HepG2 (cell line): ENCODE measurements around the gene MLX. TPM values are rescaled to one million over a fixed set of nuclear protein-coding genes. Genes with fewer than 3 reads are reported as not detected.

Source experiments
- GATA4 ChIP-seq: sonication (generic); IDR thresholded peaks from 2 replicates; pipeline ENCODE4 v1.6.1; 2016; ENCODE audit warnings: antibody characterized with exemption, low read depth, borderline replicate concordance
- KLF11 ChIP-seq: IDR thresholded peaks from 2 replicates; pipeline ENCODE4 v1.6.1; 2016; ENCODE audit warnings: missing compliant biosample characterization
- NCOR1 ChIP-seq: fragments of 200-600 bp; sonication (generic); IDR thresholded peaks from 2 replicates; pipeline ENCODE4 v1.7.0; 2017; ENCODE audit warnings: antibody characterized with exemption, low read length, borderline replicate concordance
- NFYB ChIP-seq: sonication (generic); formaldehyde crosslinking; IDR thresholded peaks from 2 replicates; pipeline ENCODE4 v1.4.0; 2020; ENCODE audit warnings: missing genetic modification reagents
- SIN3A ChIP-seq: IDR thresholded peaks from 2 replicates; pipeline ENCODE4 v1.6.1; 2011; ENCODE audit warnings: low read depth, mild to moderate bottlenecking, control low read depth, low read length, borderline replicate concordance
- ZC3H4 ChIP-seq: sonication (generic); formaldehyde crosslinking; IDR thresholded peaks from 2 replicates; pipeline ENCODE4 v1.4.0; 2020; ENCODE audit warnings: missing genetic modification reagents, borderline replicate concordance
- ZNF20 ChIP-seq: sonication (generic); formaldehyde crosslinking; IDR thresholded peaks from 2 replicates; pipeline ENCODE4 v1.4.0; 2020; ENCODE audit warnings: mild to moderate bottlenecking, moderate library complexity, missing genetic modification reagents
- ZNF205 ChIP-seq: IDR thresholded peaks from 2 replicates; pipeline ENCODE4 v1.6.1; 2018; ENCODE audit warnings: missing biosample characterization, missing genetic modification reagents
- ZNF292 ChIP-seq: sonication (generic); formaldehyde crosslinking; IDR thresholded peaks from 2 replicates; pipeline ENCODE4 v1.8.1; 2022; ENCODE audit warnings: mild to moderate bottlenecking, low read depth, missing genetic modification reagents, borderline replicate concordance
- polyA plus RNA-seq, 8 experiments: library from polyadenylated mRNA; depleted of rRNA in 3 of 8; stranded (reverse) in 7 of 8; unstranded in 1 of 8; fragments of >200 nt; fragmentation: Illumina TruSeq in 4 of 8; extraction: Trizol in 4 of 8; gene quantifications; 2 replicates each; pipeline versions ENCODE4 v1.2.1 to v1.2.3, GENCODE V29; 2011 to 2016; ENCODE audit warnings: low read depth in 4 of 8, missing spikeins in 1 of 8, mixed read lengths in 1 of 8; ENCODE audit not compliant: insufficient read depth in 1 of 8
- total RNA-seq, 5 experiments: library from RNA; depleted of rRNA; stranded (reverse); fragments of >200 nt; fragmentation: Illumina TruSeq; extraction: Trizol; gene quantifications; 2 replicates each; pipeline ENCODE4 v1.2.3, GENCODE V29; 2016; ENCODE audit warnings: low read depth in 1 of 5
- TF ChIP-seq, protein P1 (sequence below), 2 experiments: sonication (generic) in 1 of 2; formaldehyde crosslinking in 1 of 2; IDR thresholded peaks; 2 replicates each; pipeline versions ENCODE4 v1.4.0 to v1.6.1; 2018 to 2020; ENCODE audit warnings: missing genetic modification reagents in 2 of 2, borderline replicate concordance in 1 of 2, low read depth in 1 of 2, mild to moderate bottlenecking in 1 of 2, missing biosample characterization in 1 of 2
- TF ChIP-seq, protein P2 (sequence below): sonication (generic); formaldehyde crosslinking; IDR thresholded peaks from 2 replicates; pipeline ENCODE4 v1.8.1; 2023; ENCODE audit warnings: missing genetic modification reagents, inconsistent platforms, borderline replicate concordance
- TF ChIP-seq, protein P3 (sequence below): IDR thresholded peaks from 2 replicates; pipeline ENCODE4 v1.6.1; 2016
- TF ChIP-seq, protein P4 (sequence below): sonication (generic); formaldehyde crosslinking; IDR thresholded peaks from 2 replicates; pipeline ENCODE4 v1.4.0; 2020; ENCODE audit warnings: mild to moderate bottlenecking, missing genetic modification reagents
- TF ChIP-seq, protein P5 (sequence below): sonication (generic); formaldehyde crosslinking; IDR thresholded peaks from 2 replicates; pipeline ENCODE4 v1.8.1; 2023; ENCODE audit warnings: mild to moderate bottlenecking, missing genetic modification reagents
- TF ChIP-seq, protein P6 (sequence below): sonication (generic); formaldehyde crosslinking; IDR thresholded peaks from 2 replicates; pipeline ENCODE4 v1.4.0; 2020; ENCODE audit warnings: missing genetic modification reagents, borderline replicate concordance
- TF ChIP-seq, protein P7 (sequence below): sonication (generic); formaldehyde crosslinking; IDR thresholded peaks from 2 replicates; pipeline ENCODE4 v1.8.0; 2022; ENCODE audit warnings: missing genetic modification reagents, mild to moderate bottlenecking, inconsistent platforms, borderline replicate concordance

The MLX gene
- total and polyA plus RNA-seq, 2 of the 13 experiments (the other 11 are each of a cell fraction or from before 2014, with no cell fraction given), result 38.9 to 74.4 TPM

DNA sequence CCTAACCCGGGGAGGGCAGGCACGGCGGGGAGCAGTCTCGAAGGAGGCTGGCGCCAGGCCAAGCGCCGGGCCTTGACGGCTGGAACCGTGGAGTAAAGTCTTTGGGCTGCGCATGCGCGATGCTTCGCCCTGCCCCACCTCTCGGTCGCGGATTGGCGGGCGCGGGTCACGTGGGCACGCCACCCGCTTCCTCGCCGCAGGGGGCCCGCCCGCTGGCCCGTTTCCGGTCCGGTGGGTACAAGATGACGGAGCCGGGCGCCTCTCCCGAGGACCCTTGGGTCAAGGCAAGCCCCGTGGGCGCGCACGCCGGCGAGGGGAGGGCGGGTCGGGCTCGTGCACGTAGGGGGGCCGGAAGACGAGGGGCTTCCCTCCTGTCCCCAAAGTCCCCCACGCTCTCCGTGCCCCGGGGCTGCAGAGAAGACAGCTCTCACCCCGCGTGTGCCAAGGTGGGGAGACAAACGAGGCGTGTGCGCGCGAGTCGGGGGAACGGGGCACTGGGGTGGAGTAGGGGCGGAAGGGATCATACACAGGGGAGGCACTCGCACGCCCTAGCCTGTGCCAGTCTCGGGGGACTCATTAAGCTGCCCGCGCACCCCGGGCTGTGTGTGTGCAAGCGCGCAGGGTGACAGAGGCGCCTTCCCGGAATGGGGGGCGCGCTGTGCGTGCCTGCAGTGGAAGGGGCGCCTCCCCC, at the start of gene MLX (continued):
- TF ChIP-seq, protein P1, sequence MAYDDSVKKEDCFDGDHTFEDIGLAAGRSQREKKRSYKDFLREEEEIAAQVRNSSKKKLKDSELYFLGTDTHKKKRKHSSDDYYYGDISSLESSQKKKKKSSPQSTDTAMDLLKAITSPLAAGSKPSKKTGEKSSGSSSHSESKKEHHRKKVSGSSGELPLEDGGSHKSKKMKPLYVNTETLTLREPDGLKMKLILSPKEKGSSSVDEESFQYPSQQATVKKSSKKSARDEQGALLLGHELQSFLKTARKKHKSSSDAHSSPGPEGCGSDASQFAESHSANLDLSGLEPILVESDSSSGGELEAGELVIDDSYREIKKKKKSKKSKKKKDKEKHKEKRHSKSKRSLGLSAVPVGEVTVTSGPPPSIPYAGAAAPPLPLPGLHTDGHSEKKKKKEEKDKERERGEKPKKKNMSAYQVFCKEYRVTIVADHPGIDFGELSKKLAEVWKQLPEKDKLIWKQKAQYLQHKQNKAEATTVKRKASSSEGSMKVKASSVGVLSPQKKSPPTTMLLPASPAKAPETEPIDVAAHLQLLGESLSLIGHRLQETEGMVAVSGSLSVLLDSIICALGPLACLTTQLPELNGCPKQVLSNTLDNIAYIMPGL (CRISPR knock-in tag; IDR thresholded peaks at IDR 0.05; ENCODE audit: borderline replicate concordance in 1 of 2, low read depth in 1 of 2), result peak; percentile 88 to 91
- TF ChIP-seq ZC3H4 (CRISPR knock-in tag) (no peak; the same call in none of the 2 replicates), ZNF205 (peak; percentile 39; the same call in 1 of the 2 replicates), GATA4 (no peak), KLF11 (peak; percentile 18; the same call in 1 of the 2 replicates), SIN3A (peak; percentile 91), NCOR1 (no peak), ZNF292 (CRISPR knock-in tag) (peak; percentile 79; the same call in 1 of the 2 replicates), NFYB (CRISPR knock-in tag) (peak; percentile 93), ZNF20 (0 out of 2 replicates have a peak, but pooled peaks have one; percentile 37)
- TF ChIP-seq, protein P2, sequence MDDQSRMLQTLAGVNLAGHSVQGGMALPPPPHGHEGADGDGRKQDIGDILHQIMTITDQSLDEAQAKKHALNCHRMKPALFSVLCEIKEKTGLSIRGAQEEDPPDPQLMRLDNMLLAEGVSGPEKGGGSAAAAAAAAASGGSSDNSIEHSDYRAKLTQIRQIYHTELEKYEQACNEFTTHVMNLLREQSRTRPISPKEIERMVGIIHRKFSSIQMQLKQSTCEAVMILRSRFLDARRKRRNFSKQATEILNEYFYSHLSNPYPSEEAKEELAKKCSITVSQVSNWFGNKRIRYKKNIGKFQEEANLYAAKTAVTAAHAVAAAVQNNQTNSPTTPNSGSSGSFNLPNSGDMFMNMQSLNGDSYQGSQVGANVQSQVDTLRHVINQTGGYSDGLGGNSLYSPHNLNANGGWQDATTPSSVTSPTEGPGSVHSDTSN (CRISPR knock-in tag), result no peak
- TF ChIP-seq, protein P3, sequence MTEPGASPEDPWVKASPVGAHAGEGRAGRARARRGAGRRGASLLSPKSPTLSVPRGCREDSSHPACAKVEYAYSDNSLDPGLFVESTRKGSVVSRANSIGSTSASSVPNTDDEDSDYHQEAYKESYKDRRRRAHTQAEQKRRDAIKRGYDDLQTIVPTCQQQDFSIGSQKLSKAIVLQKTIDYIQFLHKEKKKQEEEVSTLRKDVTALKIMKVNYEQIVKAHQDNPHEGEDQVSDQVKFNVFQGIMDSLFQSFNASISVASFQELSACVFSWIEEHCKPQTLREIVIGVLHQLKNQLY (CRISPR knock-in tag), result peak; percentile 65
- TF ChIP-seq, protein P4, sequence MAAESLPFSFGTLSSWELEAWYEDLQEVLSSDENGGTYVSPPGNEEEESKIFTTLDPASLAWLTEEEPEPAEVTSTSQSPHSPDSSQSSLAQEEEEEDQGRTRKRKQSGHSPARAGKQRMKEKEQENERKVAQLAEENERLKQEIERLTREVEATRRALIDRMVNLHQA, result no peak
- TF ChIP-seq, protein P5, sequence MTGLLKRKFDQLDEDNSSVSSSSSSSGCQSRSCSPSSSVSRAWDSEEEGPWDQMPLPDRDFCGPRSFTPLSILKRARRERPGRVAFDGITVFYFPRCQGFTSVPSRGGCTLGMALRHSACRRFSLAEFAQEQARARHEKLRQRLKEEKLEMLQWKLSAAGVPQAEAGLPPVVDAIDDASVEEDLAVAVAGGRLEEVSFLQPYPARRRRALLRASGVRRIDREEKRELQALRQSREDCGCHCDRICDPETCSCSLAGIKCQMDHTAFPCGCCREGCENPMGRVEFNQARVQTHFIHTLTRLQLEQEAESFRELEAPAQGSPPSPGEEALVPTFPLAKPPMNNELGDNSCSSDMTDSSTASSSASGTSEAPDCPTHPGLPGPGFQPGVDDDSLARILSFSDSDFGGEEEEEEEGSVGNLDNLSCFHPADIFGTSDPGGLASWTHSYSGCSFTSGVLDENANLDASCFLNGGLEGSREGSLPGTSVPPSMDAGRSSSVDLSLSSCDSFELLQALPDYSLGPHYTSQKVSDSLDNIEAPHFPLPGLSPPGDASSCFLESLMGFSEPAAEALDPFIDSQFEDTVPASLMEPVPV (CRISPR knock-in tag), result peak; percentile 99
- TF ChIP-seq, protein P6, sequence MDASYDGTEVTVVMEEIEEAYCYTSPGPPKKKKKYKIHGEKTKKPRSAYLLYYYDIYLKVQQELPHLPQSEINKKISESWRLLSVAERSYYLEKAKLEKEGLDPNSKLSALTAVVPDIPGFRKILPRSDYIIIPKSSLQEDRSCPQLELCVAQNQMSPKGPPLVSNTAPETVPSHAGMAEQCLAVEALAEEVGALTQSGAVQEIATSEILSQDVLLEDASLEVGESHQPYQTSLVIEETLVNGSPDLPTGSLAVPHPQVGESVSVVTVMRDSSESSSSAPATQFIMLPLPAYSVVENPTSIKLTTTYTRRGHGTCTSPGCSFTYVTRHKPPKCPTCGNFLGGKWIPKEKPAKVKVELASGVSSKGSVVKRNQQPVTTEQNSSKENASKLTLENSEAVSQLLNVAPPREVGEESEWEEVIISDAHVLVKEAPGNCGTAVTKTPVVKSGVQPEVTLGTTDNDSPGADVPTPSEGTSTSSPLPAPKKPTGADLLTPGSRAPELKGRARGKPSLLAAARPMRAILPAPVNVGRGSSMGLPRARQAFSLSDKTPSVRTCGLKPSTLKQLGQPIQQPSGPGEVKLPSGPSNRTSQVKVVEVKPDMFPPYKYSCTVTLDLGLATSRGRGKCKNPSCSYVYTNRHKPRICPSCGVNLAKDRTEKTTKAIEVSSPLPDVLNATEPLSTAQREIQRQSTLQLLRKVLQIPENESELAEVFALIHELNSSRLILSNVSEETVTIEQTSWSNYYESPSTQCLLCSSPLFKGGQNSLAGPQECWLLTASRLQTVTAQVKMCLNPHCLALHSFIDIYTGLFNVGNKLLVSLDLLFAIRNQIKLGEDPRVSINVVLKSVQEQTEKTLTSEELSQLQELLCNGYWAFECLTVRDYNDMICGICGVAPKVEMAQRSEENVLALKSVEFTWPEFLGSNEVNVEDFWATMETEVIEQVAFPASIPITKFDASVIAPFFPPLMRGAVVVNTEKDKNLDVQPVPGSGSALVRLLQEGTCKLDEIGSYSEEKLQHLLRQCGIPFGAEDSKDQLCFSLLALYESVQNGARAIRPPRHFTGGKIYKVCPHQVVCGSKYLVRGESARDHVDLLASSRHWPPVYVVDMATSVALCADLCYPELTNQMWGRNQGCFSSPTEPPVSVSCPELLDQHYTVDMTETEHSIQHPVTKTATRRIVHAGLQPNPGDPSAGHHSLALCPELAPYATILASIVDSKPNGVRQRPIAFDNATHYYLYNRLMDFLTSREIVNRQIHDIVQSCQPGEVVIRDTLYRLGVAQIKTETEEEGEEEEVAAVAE, result peak; percentile 61; the same call in 1 of the 2 replicates
- TF ChIP-seq, protein P7, sequence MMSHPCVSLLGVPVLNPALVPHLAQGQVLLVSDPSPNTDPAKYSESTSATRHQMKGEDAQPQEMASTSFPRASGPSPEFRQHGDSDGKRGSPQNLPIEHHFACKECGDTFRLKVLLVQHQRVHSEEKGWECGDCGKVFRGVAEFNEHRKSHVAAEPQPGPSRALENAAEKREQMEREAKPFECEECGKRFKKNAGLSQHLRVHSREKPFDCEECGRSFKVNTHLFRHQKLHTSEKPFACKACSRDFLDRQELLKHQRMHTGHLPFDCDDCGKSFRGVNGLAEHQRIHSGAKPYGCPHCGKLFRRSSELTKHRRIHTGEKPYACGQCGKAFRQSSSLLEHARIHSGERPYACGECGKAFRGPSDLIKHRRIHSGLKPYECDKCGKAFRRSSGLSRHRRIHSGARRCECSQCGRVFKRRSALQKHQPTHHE (CRISPR knock-in tag), result no peak
